Gastrocnemius medialis (tissue), 4 donors: Measurements from ENCODE around the gene TCF12.

Source experiments
- CTCF ChIP-seq, 5 experiments: fragments of 450-650 bp in 3 of 5; fragments of 200-600 bp in 2 of 5; sonication (generic) in 2 of 5; IDR thresholded peaks in 4 of 5; conservative IDR thresholded peaks in 1 of 5; 1 replicate in 4 of 5; 2 replicates in 1 of 5; pipeline ENCODE4 v1.5.1; 2016 to 2019; ENCODE audit warnings: antibody characterized with exemption in 5 of 5, mild to moderate bottlenecking in 3 of 5, moderate library complexity in 3 of 5
- POLR2A ChIP-seq, 2 donors: fragments of 450-650 bp; IDR thresholded peaks; one replicate each; pipeline ENCODE4 v1.6.1; 2017; ENCODE audit warnings: antibody characterized with exemption in 2 of 2, mild to moderate bottlenecking in 2 of 2, moderate library complexity in 2 of 2

- TF ChIP-seq CTCF (IDR thresholded peaks at IDR 0.05 in 4 of 5, conservative IDR thresholded peaks at IDR 0.05 in 1 of 5) (no peak), POLR2A (IDR thresholded peaks at IDR 0.05) (no peak)
Measured at GRCh38 chr15:56916825-56917477, 1.5 kb upstream of the TCF12 start.
